H4 (cell line): ENCODE measurements around the gene SLC46A2. TPM values are rescaled to one million over a fixed set of nuclear protein-coding genes. Genes with fewer than 3 reads are reported as not detected.

Experiments
- DNase-seq: peaks from one replicate; pipeline ENCODE4 v3.0.0-alpha.2; 2015; ENCODE audit warnings: low spot score
- total RNA-seq: library from RNA; depleted of rRNA; stranded (reverse); fragments of >200 nt; shearing (Covaris generic); gene quantifications from 2 replicates; pipeline ENCODE4 v1.2.3, GENCODE V29; 2014

Gene SLC46A2
- total RNA-seq, 1 experiment from 2014 or later: not detected

DNA sequence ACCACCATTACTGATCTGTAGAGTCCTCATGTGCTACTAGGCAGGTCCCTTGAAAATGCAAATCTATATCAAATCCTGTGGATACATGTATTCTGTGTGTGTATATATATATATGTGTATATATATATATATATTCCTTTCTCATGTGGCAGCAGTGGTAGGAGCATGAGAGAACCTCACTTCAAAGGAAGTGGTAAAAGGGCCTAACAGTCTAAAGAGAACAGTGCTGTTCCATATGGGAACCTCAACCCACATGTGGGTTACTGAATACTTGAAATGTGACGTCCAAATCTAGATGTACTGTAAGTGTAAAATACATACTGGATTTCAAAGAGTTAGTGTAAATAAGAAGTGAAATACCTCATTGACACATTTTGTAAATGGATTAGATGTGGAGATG lies 5.4 kb downstream of the SLC46A2 start:
- DNase-seq: no peak

DNA sequence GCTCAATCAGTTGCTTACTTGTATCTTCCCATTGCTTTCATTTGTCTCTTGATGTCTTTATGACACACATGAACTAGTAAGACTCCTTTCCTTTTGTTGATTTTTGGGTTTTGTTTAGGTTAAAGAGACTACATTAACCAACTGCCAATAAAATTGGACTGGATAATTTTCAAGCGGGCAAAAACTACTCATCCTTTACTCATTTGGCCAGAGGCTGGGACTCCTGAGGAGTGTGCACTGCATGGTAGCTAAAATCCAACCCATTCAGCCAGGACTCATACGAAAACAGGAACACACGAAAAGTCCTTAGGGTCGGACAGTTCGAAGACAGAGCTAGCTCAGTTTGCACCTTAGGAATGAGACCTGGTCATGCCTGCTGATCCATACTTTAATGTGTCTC lies 6.0 kb downstream of the SLC46A2 start:
- no peak for DNase-seq

DNA sequence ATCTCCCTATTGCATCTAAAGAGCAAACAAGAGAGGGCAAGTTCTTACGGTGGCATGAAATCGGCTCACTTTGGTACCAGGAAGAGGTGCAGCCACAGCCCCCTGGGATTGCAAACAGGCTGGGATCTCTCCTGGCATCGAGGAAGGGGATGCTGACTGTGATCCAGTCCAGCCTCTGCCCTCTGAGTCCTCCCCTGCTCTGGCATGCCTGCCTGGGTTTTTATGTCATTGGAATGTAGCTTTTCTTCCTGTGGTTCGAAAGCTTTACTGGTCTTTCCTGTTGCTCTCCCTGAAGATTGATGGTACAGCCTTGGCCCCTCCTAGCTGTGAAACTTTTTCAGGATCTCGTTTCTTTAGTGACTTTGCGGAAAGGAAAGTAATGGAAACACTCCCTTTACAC lies 6.6 kb downstream of the SLC46A2 start:
- no peak for DNase-seq

DNA sequence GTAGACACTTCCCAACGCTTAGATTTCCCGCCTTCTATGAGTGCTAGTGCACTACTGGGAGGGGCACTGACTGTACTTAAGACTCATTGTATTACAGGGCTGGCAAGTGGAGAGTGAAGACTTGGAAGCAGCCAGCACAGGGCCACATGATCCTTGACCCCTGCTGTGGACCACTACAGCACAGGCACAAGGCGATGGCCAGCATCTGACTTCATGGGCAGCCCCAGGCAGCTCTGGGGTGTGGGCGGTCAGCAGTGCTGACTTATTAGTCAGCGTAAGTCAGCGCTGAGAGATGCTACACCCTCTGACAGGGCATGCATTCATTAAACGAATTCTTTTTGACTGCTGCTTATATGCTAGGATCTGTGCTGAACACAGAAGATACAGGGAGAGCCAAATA lies 9.3 kb downstream of the SLC46A2 start:
- no peak for DNase-seq

DNA sequence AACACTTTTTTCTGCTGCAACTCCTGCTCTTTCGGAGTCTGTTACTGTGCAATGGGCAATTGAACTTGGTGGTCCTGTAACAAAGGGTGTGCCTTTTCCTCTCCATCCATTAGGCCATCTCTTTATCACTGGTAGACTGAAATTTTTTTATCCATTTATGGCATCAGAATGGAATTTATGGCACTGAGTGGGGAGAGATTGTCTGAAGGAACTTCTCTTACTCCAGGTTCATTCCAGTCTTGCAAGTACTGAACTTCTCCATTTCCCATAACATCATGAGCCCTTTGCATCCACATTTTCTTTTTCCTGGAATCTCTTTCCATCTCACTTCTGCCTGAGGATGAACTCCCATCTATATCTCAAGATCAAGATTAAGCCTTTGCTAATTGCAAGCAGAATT lies 10.0 kb downstream of the SLC46A2 start:
- no peak for DNase-seq

DNA sequence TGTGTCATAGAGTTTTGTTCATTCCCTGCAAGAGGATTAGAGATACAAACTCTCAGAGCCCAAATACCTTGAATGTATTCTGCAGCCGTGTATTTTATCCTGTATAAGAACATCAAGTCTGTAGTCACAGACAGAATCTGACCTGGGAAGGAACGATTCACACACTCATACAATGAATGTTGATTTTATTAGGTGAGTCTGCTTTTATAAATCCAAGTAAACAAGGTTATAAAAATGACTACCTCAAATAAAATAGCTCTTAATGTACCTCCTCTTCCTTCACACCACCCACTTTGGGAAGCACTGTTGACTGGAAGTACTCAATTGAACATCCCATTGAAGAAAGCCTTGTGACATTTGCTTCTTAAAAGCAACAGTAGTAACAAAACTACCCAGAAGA lies 11.9 kb downstream of the SLC46A2 start:
- DNase-seq: no peak

DNA sequence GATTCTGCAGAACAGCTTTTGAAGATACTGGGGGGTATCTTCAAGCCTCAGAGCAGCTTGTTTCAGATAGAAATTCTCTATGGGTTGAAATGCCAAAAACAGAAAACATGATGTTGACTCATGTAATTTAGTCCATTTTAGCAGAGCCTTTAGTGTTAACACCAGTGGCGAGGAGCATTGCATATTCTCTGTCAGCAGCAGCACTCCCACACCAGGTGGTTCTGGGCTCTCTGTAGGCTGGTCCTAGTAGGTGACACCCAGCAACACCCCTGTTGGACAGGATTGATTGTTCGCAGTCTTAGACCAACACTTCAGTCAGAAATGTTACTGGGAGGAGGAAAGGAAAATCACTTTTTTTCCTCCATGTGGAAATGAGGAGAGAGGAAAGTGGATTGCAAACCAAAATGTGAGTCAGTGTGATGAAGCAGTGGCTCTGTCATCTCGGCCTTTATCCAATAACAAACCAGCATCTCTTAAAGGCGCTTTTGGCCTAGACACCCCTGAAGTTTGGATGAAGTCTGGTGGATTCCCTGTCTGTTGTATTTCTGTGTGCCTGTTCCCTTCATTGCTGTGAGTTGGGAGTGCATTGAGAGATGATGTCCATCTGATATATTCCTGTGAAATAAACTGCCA lies 16.8 kb downstream of the SLC46A2 start:
- no peak for DNase-seq

DNA sequence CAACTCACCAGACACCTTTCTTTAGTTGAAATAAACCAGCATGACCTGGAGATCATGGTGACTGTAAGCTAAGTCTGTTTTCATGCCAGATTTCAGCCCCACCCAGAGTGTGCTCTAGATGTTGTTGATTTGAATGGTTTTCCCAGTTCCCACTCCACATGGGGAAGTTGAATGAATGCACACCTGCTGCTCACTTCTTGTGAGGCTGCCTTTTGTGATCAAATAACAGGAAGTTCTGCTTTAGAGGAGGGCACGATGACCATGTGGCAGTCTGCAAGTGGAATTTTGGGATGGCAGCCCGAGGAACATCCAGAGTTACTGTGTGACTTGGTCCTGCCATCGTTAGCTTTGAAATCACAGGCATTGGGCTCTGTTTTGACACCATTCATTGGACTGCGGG lies 18.7 kb downstream of the SLC46A2 start:
- DNase-seq: no peak

DNA sequence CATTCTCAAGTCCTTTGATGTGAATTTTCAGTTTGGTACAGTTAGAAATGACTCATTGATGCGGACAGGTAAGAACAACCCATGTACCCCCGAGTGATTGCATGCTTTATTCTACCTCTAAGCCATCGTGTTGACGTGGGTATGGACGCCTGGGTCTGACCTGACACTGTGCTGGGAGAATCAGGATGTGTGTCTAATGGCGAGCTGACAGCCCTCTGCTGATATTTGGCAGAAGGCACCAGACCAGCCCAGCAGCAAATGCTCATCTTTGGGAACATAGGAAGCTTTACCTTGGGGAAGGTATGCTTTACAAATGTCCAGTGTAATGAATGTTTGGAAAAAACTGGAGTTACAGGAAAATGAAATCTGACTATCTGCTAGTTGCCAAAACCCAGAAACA lies 20.1 kb downstream of the SLC46A2 start:
- no peak for DNase-seq

DNA sequence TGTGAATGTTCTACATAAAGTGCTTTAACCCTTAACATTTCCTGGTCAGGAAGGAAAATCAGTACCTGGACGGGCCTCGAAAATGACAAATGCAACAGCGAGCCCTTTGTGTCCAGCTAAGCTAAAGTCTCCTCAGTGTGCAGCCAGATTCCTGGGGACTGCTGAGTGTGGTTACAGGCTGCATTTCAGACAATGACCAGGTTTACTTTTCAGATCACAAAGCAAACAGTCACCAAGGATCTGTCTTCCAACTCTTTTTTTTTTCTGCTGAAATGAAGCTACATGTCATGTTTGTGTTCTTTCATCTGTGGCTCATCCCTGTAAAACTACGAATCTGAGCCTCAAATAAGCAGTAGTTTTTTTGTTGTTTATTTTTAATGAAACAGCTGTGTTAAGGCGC lies 20.8 kb downstream of the SLC46A2 start:
- DNase-seq: no peak

DNA sequence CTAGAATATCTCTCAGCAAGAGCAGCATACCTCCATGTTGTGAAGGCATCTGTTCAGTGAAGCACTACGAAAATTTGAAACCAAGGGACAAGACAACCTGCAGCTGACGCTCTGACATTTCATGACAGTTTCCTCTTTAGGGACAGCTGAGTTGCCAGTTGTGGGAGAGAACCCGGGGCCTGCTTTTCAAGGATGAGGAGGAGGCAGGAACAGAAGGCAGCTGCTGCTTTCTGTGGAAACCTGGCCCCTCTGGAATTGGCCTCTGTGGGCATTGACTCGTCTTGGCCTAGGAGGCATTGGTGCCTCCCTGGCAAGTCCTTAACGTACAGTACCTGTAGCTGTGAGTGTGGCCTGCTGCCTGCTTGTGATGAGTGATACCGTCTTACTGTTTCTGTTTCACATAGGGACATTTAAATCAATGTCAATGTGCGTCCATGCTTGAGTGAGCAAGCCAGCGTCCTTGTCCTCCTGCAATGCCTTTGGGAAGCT lies 21.6 kb downstream of the SLC46A2 start:
- no peak for DNase-seq

DNA sequence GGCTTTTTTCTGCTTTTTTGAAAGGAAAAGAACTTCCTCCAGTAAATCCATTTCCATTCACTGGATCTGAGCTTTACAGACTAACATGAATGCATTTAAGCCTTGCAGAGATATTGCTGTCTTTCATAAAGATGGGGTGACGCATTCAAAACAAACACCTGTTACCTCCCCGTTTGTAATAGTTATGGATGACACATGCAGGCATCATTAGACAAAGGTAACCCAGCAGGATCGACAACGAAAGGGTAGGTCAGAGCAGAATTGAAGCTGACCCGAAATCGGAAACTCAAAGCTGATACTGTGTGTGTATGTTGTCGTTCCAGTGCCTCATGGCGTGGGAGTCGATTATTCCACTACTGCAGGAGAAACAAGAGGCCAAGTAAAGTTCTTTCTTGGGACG lies 22.2 kb downstream of the SLC46A2 start:
- DNase-seq: no peak

DNA sequence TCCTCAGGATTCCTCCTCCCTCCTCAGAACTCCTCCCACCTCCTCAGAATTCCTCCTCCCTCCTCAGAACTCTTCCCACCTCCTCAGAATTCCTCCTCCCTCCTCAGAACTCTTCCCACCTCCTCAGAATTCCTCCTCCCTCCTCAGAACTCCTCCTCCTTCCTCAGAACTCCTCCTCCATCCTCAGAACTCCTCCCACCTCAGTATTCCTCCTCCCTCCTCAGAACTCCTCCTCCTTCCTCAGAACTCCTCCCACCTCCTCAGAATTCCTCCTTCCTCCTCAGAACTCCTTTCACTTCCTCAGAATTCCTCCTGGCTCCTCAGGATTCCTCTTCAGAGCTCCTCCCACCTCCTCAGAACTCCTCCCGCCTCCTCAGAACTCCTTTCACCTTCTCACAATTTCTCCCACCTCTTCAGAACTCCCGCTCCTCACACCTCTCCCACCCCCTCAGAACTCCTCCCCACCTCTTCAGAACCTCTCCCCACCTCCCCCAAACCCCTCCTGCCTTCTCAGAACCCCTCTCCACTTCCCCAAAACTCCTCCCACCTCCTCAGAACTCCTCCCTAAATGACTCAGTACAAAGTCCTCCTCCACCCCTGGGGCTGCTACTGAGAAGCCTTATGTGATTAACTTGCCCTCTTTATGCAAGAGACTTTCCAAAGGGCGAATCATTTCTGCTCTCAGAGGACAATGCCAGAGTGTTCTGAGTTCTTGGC lies 23.2 kb downstream of the SLC46A2 start:
- DNase-seq: peak; percentile 82

DNA sequence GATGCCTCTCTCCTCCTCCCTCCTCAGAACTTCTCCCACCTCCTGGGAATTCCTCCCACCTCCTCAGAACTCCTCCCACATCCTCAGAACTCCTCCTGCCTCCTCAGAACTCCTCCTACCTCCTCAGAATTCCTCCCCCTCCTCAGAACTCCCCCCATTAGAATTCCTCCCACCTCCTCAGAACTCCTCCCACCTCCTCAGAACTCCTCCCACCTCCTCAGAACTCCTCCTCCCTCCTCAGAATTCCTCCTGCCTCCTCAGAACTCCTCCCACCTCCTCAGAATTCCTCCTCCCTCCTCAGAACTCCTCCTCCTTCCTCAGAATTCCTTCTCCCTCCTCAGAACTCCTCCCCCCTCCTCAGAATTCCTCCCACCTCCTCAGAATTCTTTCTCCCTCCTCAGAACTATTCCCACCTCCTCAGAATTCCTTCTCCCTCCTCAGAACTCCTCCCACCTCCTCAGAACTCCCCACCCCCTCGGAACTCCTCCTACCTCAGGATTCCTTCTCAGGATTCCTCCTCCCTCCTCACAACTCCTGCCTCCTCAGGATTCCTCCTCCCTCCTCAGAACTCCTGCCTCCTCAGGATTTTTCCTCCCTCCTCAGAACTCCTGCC lies 23.9 kb downstream of the SLC46A2 start:
- peak; percentile 86 for DNase-seq

DNA sequence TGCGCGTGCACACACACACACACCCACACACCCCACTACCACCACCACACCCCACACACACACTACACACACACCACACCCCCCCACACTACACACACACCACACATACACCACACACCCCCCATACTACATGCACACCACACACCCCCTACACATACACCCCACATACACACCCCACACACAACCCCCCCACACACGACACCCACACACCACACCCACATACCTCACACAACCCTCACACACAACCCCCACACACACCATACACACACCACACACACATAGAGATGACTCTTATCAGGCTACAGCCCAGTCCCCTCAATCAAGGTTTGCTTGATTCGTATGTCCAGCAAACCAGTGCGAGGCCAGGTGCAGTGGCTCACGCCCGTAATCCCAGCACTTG lies 25.7 kb downstream of the SLC46A2 start:
- DNase-seq: no peak

DNA sequence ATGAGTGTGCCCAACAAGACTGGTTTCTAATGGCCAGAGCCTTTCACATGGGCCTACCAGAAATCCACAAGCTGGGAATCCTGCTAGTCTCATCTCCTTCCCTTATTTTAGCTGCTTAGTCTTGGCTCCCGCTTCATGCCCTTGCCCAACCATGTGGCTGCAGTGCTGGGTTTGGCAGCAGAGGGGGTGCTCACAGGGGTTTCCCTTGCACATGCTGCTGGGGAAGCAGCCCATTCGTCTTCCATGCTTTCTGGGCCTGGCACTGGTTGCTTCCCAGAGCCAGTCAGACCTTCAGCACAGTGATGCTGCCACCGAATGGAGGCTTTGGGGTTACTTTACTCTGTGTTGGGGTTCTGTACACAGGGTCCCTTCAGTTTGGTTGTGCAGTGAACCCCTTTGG lies 26.3 kb downstream of the SLC46A2 start:
- no peak for DNase-seq

DNA sequence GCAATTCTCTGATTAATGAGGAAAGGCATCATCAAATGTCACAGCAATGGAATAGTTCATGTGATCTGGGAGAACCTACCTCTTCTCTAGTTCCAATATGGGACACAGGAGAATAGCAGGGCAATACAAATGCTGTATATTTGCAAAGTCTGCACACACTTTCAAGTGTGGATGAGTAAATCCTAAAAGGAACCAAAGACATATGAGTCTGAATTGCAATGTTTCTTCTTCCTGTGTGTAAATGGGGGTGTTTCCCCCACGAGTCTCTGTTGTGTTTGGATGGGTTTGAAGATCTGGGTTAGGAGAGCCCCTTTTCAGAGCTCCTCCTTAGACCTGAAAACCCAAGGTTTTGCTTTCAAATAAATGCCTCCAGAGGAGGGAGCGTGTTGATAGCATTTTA lies 26.9 kb downstream of the SLC46A2 start:
- DNase-seq: no peak

DNA sequence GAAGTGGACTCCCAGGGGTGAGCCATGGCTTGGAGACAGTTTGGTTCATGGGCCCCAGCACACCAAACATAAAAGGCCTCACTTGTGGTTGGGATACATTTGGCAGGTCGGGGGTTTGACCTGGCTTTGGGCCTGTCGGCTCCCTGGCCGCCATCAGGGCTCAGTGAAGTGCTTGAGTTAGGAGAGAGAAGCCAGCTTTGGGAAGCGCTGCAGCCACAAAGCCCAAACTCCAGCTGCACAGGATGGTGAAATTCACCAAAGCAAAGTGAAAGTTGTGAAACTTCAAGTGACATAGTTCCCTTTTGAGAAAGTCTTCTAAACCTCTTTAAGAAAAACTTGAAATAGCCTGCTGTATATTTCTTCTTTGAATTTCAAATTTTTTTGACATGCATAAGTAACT lies 27.5 kb downstream of the SLC46A2 start:
- DNase-seq: no peak

DNA sequence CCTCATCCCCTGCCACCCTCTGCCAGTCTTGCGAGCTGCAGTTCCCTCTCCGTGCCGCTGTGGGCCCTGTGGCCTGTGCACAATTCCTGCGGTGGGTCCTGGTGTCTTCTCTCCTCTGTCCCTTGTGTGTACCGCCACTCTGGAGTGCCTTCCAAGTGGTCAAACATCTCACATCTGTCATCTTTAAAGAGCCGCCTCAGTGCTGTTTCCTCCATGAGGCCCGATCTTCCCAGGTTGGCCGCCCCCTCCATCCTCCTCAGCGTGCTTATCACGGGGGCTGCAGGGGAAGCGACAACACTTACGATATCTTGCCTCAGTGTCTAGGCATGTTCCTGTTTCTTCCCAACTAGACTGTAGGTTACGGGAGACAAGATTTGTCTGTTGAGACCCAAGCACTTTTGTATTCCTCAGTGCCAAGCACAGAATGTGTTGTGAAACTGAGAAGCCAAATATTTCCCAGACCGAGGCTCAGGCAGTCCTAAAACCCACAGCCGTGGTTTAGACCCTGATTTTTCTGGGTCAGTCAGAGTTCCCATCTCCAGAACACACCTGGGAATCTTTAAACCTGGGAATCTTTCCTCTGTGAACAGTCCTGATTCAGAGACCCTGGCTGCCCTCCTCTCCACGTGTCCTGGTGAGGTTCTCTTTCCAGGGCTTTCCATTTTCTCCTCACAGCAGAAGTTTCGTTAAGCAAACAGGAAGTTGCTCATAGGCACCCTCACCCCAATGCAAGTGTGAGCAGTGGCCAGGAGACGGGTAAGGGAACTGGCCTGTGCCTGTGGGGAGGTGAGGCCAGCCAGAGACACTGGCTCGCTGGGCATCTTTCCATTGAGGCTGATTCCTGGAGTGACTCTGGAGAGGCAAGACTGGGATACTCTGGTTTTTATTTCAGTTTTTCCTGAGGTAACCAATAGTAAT lies 28.8 kb downstream of the SLC46A2 start:
- DNase-seq: no peak

DNA sequence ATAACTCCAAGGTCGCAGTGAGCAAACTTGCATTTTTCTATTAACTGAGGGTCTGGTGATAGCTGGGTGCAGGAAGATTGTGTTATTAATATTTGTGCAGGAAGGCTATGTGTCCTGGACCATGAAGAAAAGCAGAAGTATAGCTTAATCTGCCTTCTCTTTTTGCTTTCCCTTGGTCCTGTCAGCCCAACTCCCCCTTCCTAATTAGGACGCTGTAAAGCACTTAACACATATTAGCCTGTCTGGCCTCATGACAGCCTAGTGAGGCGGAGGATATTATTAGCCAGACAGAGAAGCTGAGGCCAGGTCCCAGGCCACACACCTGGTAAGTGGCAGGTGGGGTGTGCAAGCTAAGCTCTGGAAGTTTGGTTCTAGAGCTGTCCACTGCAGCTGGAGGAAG lies 29.5 kb downstream of the SLC46A2 start:
- DNase-seq: no peak

DNA sequence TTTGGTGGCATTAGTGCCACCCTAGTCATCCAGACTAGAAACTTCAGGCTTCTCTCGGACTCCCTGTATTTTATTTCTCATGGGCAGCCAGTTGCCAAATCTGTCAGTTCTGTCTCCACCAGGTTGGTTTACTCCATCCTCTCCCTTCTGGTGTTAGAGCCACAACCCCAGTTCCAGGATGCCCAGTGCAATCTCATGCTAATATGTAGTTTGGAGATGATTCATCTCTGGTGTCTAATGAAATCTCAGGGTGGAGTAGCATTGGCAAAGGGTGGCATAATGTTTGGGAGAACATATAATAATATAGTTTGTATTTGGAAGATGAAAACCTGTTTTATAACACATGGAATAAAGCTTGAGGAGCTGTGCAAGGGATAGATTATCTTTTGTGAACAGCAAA lies 30.2 kb downstream of the SLC46A2 start:
- no peak for DNase-seq

DNA sequence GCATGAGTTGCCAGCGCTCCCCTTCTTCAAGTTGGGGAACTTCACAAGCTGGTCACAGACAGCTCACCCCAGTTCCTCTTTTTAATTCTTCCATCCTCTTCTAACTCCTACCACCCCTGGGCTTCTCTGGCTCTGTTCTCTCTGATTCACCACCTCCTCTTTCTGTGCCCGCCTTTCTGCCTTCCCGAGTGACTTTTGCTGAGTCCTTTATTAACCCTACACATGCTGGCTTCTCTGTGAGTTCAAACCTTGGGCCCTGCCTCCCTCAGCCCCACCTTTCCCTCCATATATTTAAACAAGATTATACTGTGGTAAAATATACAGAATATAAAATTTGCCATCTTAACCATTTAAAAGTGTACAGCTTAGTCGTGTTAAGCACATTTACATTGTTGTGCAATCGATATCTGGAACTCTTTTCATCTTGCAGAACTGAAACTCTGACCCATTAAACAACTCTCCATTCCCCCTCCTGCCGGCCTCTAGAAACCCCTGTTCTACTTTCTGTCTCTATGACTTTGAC lies 32.0 kb downstream of the SLC46A2 start:
- no peak for DNase-seq
